HG03439 (cell line): ENCODE measurements around the gene CTRB2.
"Not testable (repeated sequence)": the region's sequence is repeated elsewhere in the genome, so short reads cannot be mapped to it uniquely, and the experiment has no call there.

Source experiments
- ATAC-seq: cut with Tn5 transposase; IDR thresholded peaks from one replicate; pipeline ENCODE4 v1.9.1; 2021; ENCODE audit warnings: mild to moderate bottlenecking, moderate library complexity; ENCODE audit not compliant: unreplicated experiment

The CTRB2 gene

GRCh38 chr16:75207831-75208230 is 870 bp upstream of the CTRB2 start:
- ATAC-seq, result no peak

- ATAC-seq, result not testable (repeated sequence)
Observed at GRCh38 chr16:75205961-75206748, 806 bp downstream of the CTRB2 start.

GRCh38 chr16:75205438-75205837 is 1.5 kb downstream of the CTRB2 start:
- ATAC-seq, result not testable (repeated sequence)

- not testable (repeated sequence) for ATAC-seq
Observed at GRCh38 chr16:75204905-75205304, 2.1 kb downstream of the CTRB2 start.

GRCh38 chr16:75204410-75204758 is 2.6 kb downstream of the CTRB2 start:
- ATAC-seq, result no peak

- no peak for ATAC-seq
Observed at GRCh38 chr16:75203667-75204409, 3.1 kb downstream of the CTRB2 start.

- no peak for ATAC-seq
Observed at GRCh38 chr16:75203096-75203495, 3.9 kb downstream of the CTRB2 start.

- ATAC-seq, result no peak
Observed at GRCh38 chr16:75202069-75202590, 4.8 kb downstream of the CTRB2 start.

GRCh38 chr16:75198135-75198600 is 8.8 kb downstream of the CTRB2 start:
- ATAC-seq, result no peak

GRCh38 chr16:75197522-75198134 is 9.3 kb downstream of the CTRB2 start:
- ATAC-seq, result no peak

GRCh38 chr16:75196836-75197235 is 10.1 kb downstream of the CTRB2 start:
- no peak for ATAC-seq

- no peak for ATAC-seq
Observed at GRCh38 chr16:75195811-75196790, 10.9 kb downstream of the CTRB2 start.

- ATAC-seq, result no peak
Observed at GRCh38 chr16:75193730-75194444, 13.1 kb downstream of the CTRB2 start.

GRCh38 chr16:75193265-75193650 is 13.7 kb downstream of the CTRB2 start:
- ATAC-seq, result no peak

- no peak for ATAC-seq
Observed at GRCh38 chr16:75192606-75193264, 14.2 kb downstream of the CTRB2 start.

- no peak for ATAC-seq
Observed at GRCh38 chr16:75189638-75190245, 17.2 kb downstream of the CTRB2 start.

GRCh38 chr16:75188832-75189477 is 18.0 kb downstream of the CTRB2 start:
- no peak for ATAC-seq

- ATAC-seq, result no peak
Observed at GRCh38 chr16:75181630-75182029, 25.3 kb downstream of the CTRB2 start.
